Liver (tissue), 9 donors: ENCODE measurements around the gene URB1. TPM values are rescaled to one million over a fixed set of nuclear protein-coding genes. Genes with fewer than 3 reads are reported as not detected.

ENCODE experiments used
- DNase-seq: peaks from one replicate; pipeline ENCODE4 v3.0.0-alpha.2; 2017; ENCODE audit warnings: low spot score
- H3K27ac ChIP-seq, 2 donors: one replicate each; pipeline ENCODE4 v1.7.0; 2013; ENCODE audit warnings: inconsistent platforms in 2 of 2, low read length in 2 of 2, control low read depth in 1 of 2, low read depth in 1 of 2, mild to moderate bottlenecking in 1 of 2
- H3K27me3 ChIP-seq, 4 donors: one replicate each; pipeline versions ENCODE4 v1.6.1 to v1.7.0; 2013; ENCODE audit warnings: low read length in 3 of 4, inconsistent platforms in 1 of 4, mild to moderate bottlenecking in 1 of 4, moderate library complexity in 1 of 4; ENCODE audit not compliant: control insufficient read depth in 4 of 4, insufficient read depth in 4 of 4
- H3K36me3 ChIP-seq, 4 donors: one replicate each; pipeline versions ENCODE4 v1.6.1 to v1.7.0; 2013; ENCODE audit warnings: low read length in 3 of 4, mild to moderate bottlenecking in 3 of 4, low read depth in 1 of 4, moderate library complexity in 1 of 4; ENCODE audit not compliant: control insufficient read depth in 4 of 4, insufficient read depth in 3 of 4
- H3K4me1 ChIP-seq, 4 donors: one replicate each; pipeline versions ENCODE4 v1.6.1 to v1.7.0; 2013; ENCODE audit warnings: low read length in 3 of 4, mild to moderate bottlenecking in 3 of 4, moderate library complexity in 1 of 4; ENCODE audit not compliant: control insufficient read depth in 4 of 4, insufficient read depth in 4 of 4
- H3K4me3 ChIP-seq, 3 donors: one replicate each; pipeline versions ENCODE4 v1.6.1 to v1.7.0; 2013; ENCODE audit warnings: low read length in 3 of 3, control low read depth in 1 of 3, low read depth in 1 of 3, mild to moderate bottlenecking in 1 of 3
- H3K9ac ChIP-seq, 2 donors: one replicate each; pipeline ENCODE4 v1.7.0; 2013; ENCODE audit warnings: low read length in 2 of 2, mild to moderate bottlenecking in 2 of 2, moderate library complexity in 2 of 2, control low read depth in 1 of 2, low read depth in 1 of 2
- H3K9me3 ChIP-seq, 4 donors: one replicate each; pipeline versions ENCODE4 v1.6.1 to v1.7.0; 2013; ENCODE audit warnings: low read length in 3 of 4; ENCODE audit not compliant: control insufficient read depth in 4 of 4
- EGR1 ChIP-seq, 2 donors: IDR thresholded peaks; 2 replicates each; pipeline ENCODE4 v1.6.1; 2016 to 2018; ENCODE audit warnings: antibody characterized with exemption in 2 of 2, low read depth in 2 of 2
- GABPA ChIP-seq, 2 donors: IDR thresholded peaks in 1 of 2; conservative IDR thresholded peaks in 1 of 2; 2 replicates each; pipeline ENCODE4 v1.6.1; 2016; ENCODE audit warnings: antibody characterized with exemption in 2 of 2, mild to moderate bottlenecking in 1 of 2, moderate library complexity in 1 of 2
- HNF4A ChIP-seq, 2 donors: conservative IDR thresholded peaks; 2 replicates each; pipeline ENCODE4 v1.6.1; 2016; ENCODE audit warnings: antibody characterized with exemption in 2 of 2, mild to moderate bottlenecking in 2 of 2
- HNF4G ChIP-seq: IDR thresholded peaks from 2 replicates; pipeline ENCODE4 v1.6.1; 2016; ENCODE audit warnings: antibody characterized with exemption
- NR2F2 ChIP-seq: IDR thresholded peaks from 2 replicates; pipeline ENCODE4 v1.6.1; 2016; ENCODE audit warnings: antibody characterized with exemption
- RAD21 ChIP-seq, 2 donors: IDR thresholded peaks; 2 replicates each; pipeline ENCODE4 v1.6.1; 2016; ENCODE audit warnings: antibody characterized with exemption in 2 of 2, mild to moderate bottlenecking in 2 of 2
- RXRA ChIP-seq, 2 donors: IDR thresholded peaks; 2 replicates each; pipeline ENCODE4 v1.6.1; 2017 to 2018; ENCODE audit warnings: antibody characterized with exemption in 2 of 2, mild to moderate bottlenecking in 1 of 2
- SP1 ChIP-seq: IDR thresholded peaks from 2 replicates; pipeline ENCODE4 v1.6.1; 2018; ENCODE audit warnings: antibody characterized with exemption, mild to moderate bottlenecking
- TAF1 ChIP-seq: conservative IDR thresholded peaks from 2 replicates; pipeline ENCODE4 v1.6.1; 2016; ENCODE audit warnings: antibody characterized with exemption, mild to moderate bottlenecking
- YY1 ChIP-seq: IDR thresholded peaks from 2 replicates; pipeline ENCODE4 v1.6.1; 2016; ENCODE audit warnings: antibody characterized with exemption, mild to moderate bottlenecking
- WGBS: extraction: QIAGEN DNeasy Blood & Tissue Kit; methylation state at CpG from one replicate; pipeline ENCODE4 v1.1.7; 2013; 5-methylcytosine and 5-hydroxymethylcytosine counted together
- polyA plus RNA-seq, 2 donors: library from polyadenylated mRNA; stranded (reverse) in 1 of 2; unstranded in 1 of 2; fragments of 200-250 nt in 1 of 2; fragments of >200 nt in 1 of 2; fragmentation: Nextera tagmentation in 1 of 2; extraction: Ambion mirVana in 1 of 2; gene quantifications; one replicate each; pipeline versions ENCODE4 v1.2.1 to v1.2.3, GENCODE V29; 2013 to 2015
- total RNA-seq, 2 donors: library from RNA; depleted of rRNA; stranded (reverse); fragments of >200 nt; gene quantifications; one replicate each; pipeline ENCODE4 v1.2.3, GENCODE V29; 2014
- TF ChIP-seq, protein P1 (sequence below): IDR thresholded peaks from 2 replicates; pipeline ENCODE4 v1.6.1; 2016; ENCODE audit warnings: antibody characterized with exemption, mild to moderate bottlenecking
- TF ChIP-seq, protein P2 (sequence below): IDR thresholded peaks from 2 replicates; pipeline ENCODE4 v1.6.1; 2016; ENCODE audit warnings: antibody characterized with exemption
- TF ChIP-seq, protein P3 (sequence below): IDR thresholded peaks from 2 replicates; pipeline ENCODE4 v1.6.1; 2016; ENCODE audit warnings: antibody characterized with exemption
- TF ChIP-seq, protein P4 (sequence below): fragments of 150-350 bp; IDR thresholded peaks from 2 replicates; pipeline ENCODE4 v1.5.1; 2017; ENCODE audit warnings: improper control_type of control experiment, low read depth, low read length; ENCODE audit not compliant: missing input control
- donor health status: healthy.
- donor health status: healthy.
- donor health status: healthy.
- donor health status: healthy.
- donor health status: healthy.

The URB1 gene
- total and polyA plus RNA-seq, 4 donors = 2.8 to 14.5 (median 7.1) TPM

DNA sequence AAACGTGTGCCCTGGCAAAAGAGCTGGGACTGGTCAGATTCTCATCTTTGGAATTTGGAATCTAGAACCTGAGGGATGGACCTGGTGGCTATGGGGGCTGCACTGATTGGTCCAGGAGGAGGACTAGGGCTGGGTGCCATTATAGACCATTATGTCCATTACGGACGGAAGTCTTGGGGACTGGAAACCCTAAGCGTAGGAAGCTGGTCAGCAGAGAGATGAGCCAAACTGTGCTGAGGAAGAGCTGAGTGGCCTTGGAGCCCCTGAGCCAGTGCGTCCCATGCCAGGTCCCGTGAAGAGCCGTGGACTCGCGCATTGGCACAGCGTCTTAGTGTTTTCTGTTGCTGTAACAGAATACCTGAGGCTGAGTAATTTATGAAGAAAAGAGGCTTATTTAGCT lies 84.1 kb downstream of the URB1 start (continued):
- TF ChIP-seq, protein P1, sequence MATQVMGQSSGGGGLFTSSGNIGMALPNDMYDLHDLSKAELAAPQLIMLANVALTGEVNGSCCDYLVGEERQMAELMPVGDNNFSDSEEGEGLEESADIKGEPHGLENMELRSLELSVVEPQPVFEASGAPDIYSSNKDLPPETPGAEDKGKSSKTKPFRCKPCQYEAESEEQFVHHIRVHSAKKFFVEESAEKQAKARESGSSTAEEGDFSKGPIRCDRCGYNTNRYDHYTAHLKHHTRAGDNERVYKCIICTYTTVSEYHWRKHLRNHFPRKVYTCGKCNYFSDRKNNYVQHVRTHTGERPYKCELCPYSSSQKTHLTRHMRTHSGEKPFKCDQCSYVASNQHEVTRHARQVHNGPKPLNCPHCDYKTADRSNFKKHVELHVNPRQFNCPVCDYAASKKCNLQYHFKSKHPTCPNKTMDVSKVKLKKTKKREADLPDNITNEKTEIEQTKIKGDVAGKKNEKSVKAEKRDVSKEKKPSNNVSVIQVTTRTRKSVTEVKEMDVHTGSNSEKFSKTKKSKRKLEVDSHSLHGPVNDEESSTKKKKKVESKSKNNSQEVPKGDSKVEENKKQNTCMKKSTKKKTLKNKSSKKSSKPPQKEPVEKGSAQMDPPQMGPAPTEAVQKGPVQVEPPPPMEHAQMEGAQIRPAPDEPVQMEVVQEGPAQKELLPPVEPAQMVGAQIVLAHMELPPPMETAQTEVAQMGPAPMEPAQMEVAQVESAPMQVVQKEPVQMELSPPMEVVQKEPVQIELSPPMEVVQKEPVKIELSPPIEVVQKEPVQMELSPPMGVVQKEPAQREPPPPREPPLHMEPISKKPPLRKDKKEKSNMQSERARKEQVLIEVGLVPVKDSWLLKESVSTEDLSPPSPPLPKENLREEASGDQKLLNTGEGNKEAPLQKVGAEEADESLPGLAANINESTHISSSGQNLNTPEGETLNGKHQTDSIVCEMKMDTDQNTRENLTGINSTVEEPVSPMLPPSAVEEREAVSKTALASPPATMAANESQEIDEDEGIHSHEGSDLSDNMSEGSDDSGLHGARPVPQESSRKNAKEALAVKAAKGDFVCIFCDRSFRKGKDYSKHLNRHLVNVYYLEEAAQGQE = no peak

DNA sequence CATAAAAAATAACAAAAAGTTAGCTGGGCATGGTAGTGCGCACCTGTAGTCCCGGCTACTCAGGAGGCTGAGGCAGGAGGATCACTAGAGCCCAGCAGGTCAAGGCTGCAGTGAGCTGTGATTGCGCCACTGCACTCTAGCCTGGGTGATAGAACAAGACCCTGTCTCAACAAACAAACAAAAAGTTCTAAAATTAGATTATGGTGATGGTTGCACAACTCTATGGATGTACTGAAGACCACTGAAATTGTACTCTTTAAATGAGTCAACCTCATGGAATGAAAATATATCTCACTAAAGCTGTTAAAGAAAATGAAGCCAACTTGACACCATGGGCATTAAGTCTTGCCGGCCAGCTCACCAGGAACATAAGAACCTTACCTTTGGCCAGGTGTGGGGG lies 85.1 kb downstream of the URB1 start:
- H3K9me3 ChIP-seq = no peaks in the 10 kb centered on the region
- 97% methylated on average over 4 of the region's 4 CpGs for WGBS
- H3K4me1 ChIP-seq = no peaks in the 10 kb centered on the region
- TF ChIP-seq EGR1 (IDR thresholded peaks at IDR 0.05; ENCODE audit: low read depth in 2 of 2) = no peak
- TF ChIP-seq HNF4G = no peak
- TF ChIP-seq, protein P2, sequence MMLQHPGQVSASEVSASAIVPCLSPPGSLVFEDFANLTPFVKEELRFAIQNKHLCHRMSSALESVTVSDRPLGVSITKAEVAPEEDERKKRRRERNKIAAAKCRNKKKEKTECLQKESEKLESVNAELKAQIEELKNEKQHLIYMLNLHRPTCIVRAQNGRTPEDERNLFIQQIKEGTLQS = no peak
- TF ChIP-seq SP1 = no peak
- TF ChIP-seq RAD21 (IDR thresholded peaks at IDR 0.05) = no peak
- no peak for TF ChIP-seq HNF4A (conservative IDR thresholded peaks at IDR 0.05)
- TF ChIP-seq, protein P3, sequence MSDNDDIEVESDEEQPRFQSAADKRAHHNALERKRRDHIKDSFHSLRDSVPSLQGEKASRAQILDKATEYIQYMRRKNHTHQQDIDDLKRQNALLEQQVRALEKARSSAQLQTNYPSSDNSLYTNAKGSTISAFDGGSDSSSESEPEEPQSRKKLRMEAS = no peak
- TF ChIP-seq GABPA (IDR thresholded peaks at IDR 0.05 in 1 of 2, conservative IDR thresholded peaks at IDR 0.05 in 1 of 2) = no peak
- H3K9ac ChIP-seq = no peak overlapping the region
- H3K27ac ChIP-seq = no peak overlapping the region
- peaks cover 0 to 9% (median 0%) of the 10 kb centered on the region in 4 donors for H3K36me3 ChIP-seq
- H3K27me3 ChIP-seq = no peaks in the 10 kb centered on the region
- H3K4me3 ChIP-seq = no peak overlapping the region
- no peak for DNase-seq

DNA sequence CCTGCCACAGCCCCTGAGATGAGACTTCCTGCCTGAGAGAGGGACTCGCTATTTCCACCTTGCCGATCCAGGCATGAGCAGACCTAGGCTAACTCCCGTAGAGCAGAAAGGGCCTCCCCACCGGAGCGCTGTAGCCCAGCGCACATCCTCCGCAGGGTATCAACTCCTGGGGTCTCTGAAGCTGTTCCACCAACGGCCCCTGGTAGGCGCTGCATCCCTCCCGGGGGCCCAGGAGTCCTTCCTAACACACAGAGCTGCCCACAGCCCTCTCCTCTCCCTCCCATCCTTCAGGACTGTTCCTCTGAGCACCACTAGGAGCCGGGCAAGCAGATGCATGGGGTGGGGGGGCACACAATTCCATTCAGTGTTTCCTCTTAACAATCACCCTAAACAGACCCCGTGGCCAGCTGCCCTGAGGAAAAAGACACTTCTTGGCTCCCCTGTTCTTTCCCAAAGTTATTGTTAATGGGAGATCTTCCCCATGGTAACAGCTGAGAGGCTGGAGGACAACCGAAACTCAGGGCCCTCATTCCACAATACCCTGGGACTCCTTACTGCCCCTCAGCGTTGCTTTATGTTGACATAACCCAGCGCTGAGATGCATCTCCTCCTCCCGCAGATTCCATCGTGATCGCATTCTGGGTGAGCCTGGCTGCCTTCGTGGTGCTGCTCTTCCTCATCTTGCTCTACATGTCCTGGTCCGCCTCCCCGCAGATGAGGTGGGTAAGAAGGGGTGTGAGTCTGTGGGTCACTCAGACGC lies 86.6 kb downstream of the URB1 start:
- no peak overlapping the region for H3K4me3 ChIP-seq
- DNase-seq = no peak
- WGBS = 76% methylated on average over 22 of the region's 22 CpGs

DNA sequence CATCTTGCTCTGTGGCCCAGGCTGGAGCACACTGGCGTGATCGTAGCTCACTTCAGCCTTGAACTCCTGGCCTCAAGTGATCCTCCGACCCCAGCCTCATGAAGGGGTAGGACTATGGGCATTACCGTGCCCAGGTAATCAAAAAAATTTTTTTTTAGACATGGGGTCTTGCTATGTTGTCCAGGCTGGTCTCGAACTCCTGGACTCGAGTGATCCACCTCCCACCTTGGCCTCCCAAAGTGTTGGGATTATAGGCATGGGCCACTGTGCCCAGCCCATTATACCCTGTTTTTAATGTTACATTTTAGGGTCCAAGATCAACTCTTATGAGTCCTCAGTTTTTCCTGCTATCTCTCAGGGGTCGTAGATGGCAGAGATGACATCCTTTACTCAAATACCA lies 87.8 kb downstream of the URB1 start:
- Histone ChIP-seq H3K9ac (no peak overlapping the region), H3K4me3 (no peak overlapping the region), H3K9me3 (no peaks in the 10 kb centered on the region), H3K4me1 (no peaks in the 10 kb centered on the region), H3K36me3 (peaks cover 0 to 9% (median 0%) of the 10 kb centered on the region in 4 donors), H3K27ac (no peak overlapping the region), H3K27me3 (no peaks in the 10 kb centered on the region)
- DNase-seq = no peak
- TF ChIP-seq, protein P1 = no peak
- no peak for TF ChIP-seq HNF4A (conservative IDR thresholded peaks at IDR 0.05)
- TF ChIP-seq HNF4G = no peak
- TF ChIP-seq NR2F2 = no peak
- TF ChIP-seq RXRA (IDR thresholded peaks at IDR 0.05) = no peak
- TF ChIP-seq, protein P4, sequence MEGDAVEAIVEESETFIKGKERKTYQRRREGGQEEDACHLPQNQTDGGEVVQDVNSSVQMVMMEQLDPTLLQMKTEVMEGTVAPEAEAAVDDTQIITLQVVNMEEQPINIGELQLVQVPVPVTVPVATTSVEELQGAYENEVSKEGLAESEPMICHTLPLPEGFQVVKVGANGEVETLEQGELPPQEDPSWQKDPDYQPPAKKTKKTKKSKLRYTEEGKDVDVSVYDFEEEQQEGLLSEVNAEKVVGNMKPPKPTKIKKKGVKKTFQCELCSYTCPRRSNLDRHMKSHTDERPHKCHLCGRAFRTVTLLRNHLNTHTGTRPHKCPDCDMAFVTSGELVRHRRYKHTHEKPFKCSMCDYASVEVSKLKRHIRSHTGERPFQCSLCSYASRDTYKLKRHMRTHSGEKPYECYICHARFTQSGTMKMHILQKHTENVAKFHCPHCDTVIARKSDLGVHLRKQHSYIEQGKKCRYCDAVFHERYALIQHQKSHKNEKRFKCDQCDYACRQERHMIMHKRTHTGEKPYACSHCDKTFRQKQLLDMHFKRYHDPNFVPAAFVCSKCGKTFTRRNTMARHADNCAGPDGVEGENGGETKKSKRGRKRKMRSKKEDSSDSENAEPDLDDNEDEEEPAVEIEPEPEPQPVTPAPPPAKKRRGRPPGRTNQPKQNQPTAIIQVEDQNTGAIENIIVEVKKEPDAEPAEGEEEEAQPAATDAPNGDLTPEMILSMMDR = no peak
- TF ChIP-seq TAF1 = no peak
- 98% methylated on average over 7 of the region's 7 CpGs for WGBS

More for the DNA sequence above, 86.6 kb downstream of the URB1 start:
- H3K9ac ChIP-seq = no peak overlapping the region
- peaks cover 0 to 9% (median 0%) of the 10 kb centered on the region in 4 donors for H3K36me3 ChIP-seq
- H3K9me3 ChIP-seq = no peaks in the 10 kb centered on the region
- no peaks in the 10 kb centered on the region for H3K4me1 ChIP-seq
- no peak for TF ChIP-seq YY1
- TF ChIP-seq RAD21 (IDR thresholded peaks at IDR 0.05) = peak in 1 of 2 donors; percentile 34
- H3K27me3 ChIP-seq = no peaks in the 10 kb centered on the region
- no peak overlapping the region for H3K27ac ChIP-seq
